HCT116 (cell line): ENCODE results near the gene AK5. TPM values are rescaled to one million over a fixed set of nuclear protein-coding genes. Genes with fewer than 3 reads are reported as not detected.

Experiments
- ATAC-seq: fragments of 200-7000 bp; cut with Tn5 transposase; 2 replicates; pipeline ENCODE4 v1.9.1; 2020; ENCODE audit warnings: mild to moderate bottlenecking, moderate library complexity
- BruUV-seq: library from RNA; stranded (reverse); fragments of 400-500 nt; replicated peaks from 2 replicates; lab custom pipeline; 2021; lab: Mats Ljungman, UMichigan
- CTCF ChIA-PET: fragments of 300-600 bp; sonication (Branson Sonifier 250); formaldehyde crosslinking; loops from one replicate; lab custom pipeline; 2021; ENCODE audit warnings: antibody characterized with exemption; lab: Charles Lee
- POLR2A ChIA-PET: fragments of 300-600, 350-600 bp; sonication (Branson Sonifier 250); formaldehyde crosslinking; loops from one replicate; lab custom pipeline; 2021; ENCODE audit warnings: antibody characterized with exemption; lab: Charles Lee
- RAD21 ChIA-PET, 2 experiments: fragments of 300-600 bp; sonication (Branson Sonifier 250); formaldehyde crosslinking; loops; one replicate each; lab custom pipeline; 2023; ENCODE audit warnings: low total read pairs in 2 of 2; ENCODE audit not compliant: uncharacterized antibody in 2 of 2, unreplicated experiment in 2 of 2, low non-redundant PET in 1 of 2; lab: Charles Lee
- DNase-seq: peaks from one replicate; pipeline ENCODE4 v3.0.0-alpha.2; 2010; ENCODE audit warnings: low read depth, low spot score
- H2AFZ ChIP-seq: fragments of 200-600 bp; shearing (Covaris generic), sonication (generic); 2 replicates; pipeline ENCODE4 v1.6.1; 2017; ENCODE audit warnings: low read depth, mixed run types, mixed read lengths, antibody characterized with exemption, low read length; ENCODE audit not compliant: poor library complexity, severe bottlenecking
- H3K27ac ChIP-seq: 2 replicates; pipeline ENCODE4 v1.5.1; 2012; ENCODE audit warnings: low read depth, low read length
- H3K27me3 ChIP-seq: fragments of 200-600 bp; sonication (generic); 2 replicates; pipeline ENCODE4 v1.6.1; 2016; ENCODE audit warnings: mixed run types, low read length, mixed read lengths; ENCODE audit not compliant: insufficient read depth
- H3K36me3 ChIP-seq, 2 experiments: fragments of 200-500 bp in 1 of 2; fragments of 200-600 bp in 1 of 2; sonication (Bioruptor generic) in 1 of 2; sonication (generic) in 1 of 2; 2 replicates each; pipeline versions ENCODE4 v1.5.1 to v1.6.1; 2014 to 2016; ENCODE audit warnings: low read length in 2 of 2, inconsistent platforms in 1 of 2, mixed read lengths in 1 of 2, mixed run types in 1 of 2; ENCODE audit not compliant: insufficient read depth in 2 of 2, control insufficient read depth in 1 of 2
- H3K4me1 ChIP-seq, 2 experiments: fragments of 200-600 bp in 1 of 2; sonication (generic) in 1 of 2; 2 replicates each; pipeline versions ENCODE4 v1.5.1 to v1.6.1; 2012 to 2017; ENCODE audit warnings: low read length in 2 of 2, inconsistent platforms in 1 of 2, mild to moderate bottlenecking in 1 of 2, mixed read lengths in 1 of 2, mixed run types in 1 of 2, moderate library complexity in 1 of 2; ENCODE audit not compliant: insufficient read depth in 2 of 2, control insufficient read depth in 1 of 2
- H3K4me2 ChIP-seq: fragments of 200-600 bp; sonication (generic); 2 replicates; pipeline ENCODE4 v1.6.1; 2017; ENCODE audit warnings: mixed run types, low read length, mixed read lengths
- H3K4me3 ChIP-seq, 2 experiments: fragments of 200-600 bp in 1 of 2; sonication (generic) in 1 of 2; replicated peaks in 1 of 2; 2 replicates each; pipeline ENCODE4 v1.5.1; 2011 to 2016; ENCODE audit warnings: low read length in 2 of 2, control low read depth in 1 of 2, low read depth in 1 of 2, mild to moderate bottlenecking in 1 of 2, mixed read lengths in 1 of 2, mixed run types in 1 of 2
- H3K79me2 ChIP-seq: fragments of 200-600 bp; sonication (generic); 2 replicates; pipeline ENCODE4 v1.6.1; 2017; ENCODE audit warnings: mild to moderate bottlenecking, mixed run types, low read length, moderate library complexity, mixed read lengths; ENCODE audit not compliant: insufficient read depth
- H3K9ac ChIP-seq: fragments of 200-600 bp; sonication (generic); 2 replicates; pipeline ENCODE4 v1.6.1; 2016; ENCODE audit warnings: low read length, mixed read lengths
- H3K9me2 ChIP-seq: fragments of 200-600 bp; sonication (generic), shearing (Covaris generic); 2 replicates; pipeline ENCODE4 v1.6.1; 2017; ENCODE audit warnings: mixed run types, mild to moderate bottlenecking, moderate library complexity; ENCODE audit not compliant: insufficient read depth
- H3K9me3 ChIP-seq, 2 experiments: fragments of 200-500 bp in 1 of 2; fragments of 200-600 bp in 1 of 2; sonication (Bioruptor generic) in 1 of 2; sonication (generic) in 1 of 2; 2 replicates each; pipeline ENCODE4 v1.6.1; 2014 to 2017; ENCODE audit warnings: low read length in 2 of 2, mixed read lengths in 2 of 2, inconsistent platforms in 1 of 2, low read depth in 1 of 2, mild to moderate bottlenecking in 1 of 2, mixed run types in 1 of 2, moderate library complexity in 1 of 2; ENCODE audit not compliant: control insufficient read depth in 1 of 2, insufficient read depth in 1 of 2
- H4K20me1 ChIP-seq: fragments of 200-600 bp; sonication (generic), shearing (Covaris generic); 2 replicates; pipeline ENCODE4 v1.6.1; 2017; ENCODE audit warnings: mixed run types, mild to moderate bottlenecking, moderate library complexity; ENCODE audit not compliant: insufficient read depth
- POLR2A ChIP-seq: IDR thresholded peaks from 2 replicates; pipeline ENCODE4 v1.7.0; 2011; ENCODE audit warnings: borderline replicate concordance; ENCODE audit not compliant: insufficient read depth, insufficient read length; ENCODE audit errors: extremely low read depth
- POLR2AphosphoS5 ChIP-seq: IDR thresholded peaks from 2 replicates; pipeline ENCODE4 v1.6.1; 2011; ENCODE audit warnings: mild to moderate bottlenecking, low read depth, low read length, moderate library complexity
- SP1 ChIP-seq: IDR thresholded peaks from 2 replicates; pipeline ENCODE4 v1.6.1; 2012; ENCODE audit warnings: low read depth
- SRF ChIP-seq: IDR thresholded peaks from 2 replicates; pipeline ENCODE4 v1.6.1; 2012; ENCODE audit warnings: low read depth
- TCF7L2 ChIP-seq: IDR thresholded peaks from 2 replicates; pipeline ENCODE4 v1.7.0; 2011; ENCODE audit warnings: borderline replicate concordance, inconsistent platforms; ENCODE audit not compliant: insufficient read depth, insufficient read length; ENCODE audit errors: extremely low read depth
- YY1 ChIP-seq: IDR thresholded peaks from 2 replicates; pipeline ENCODE4 v1.6.1; 2011; ENCODE audit warnings: low read length, low read depth, moderate library complexity, mild to moderate bottlenecking; ENCODE audit not compliant: insufficient replicate concordance; ENCODE audit errors: extremely low read depth
- ZFX ChIP-seq: fragments of 450-650 bp; IDR thresholded peaks from 2 replicates; pipeline ENCODE4 v1.6.1; 2017
- intact Hi-C: fragments of 100-400 bp; cut with micrococcal nuclease; formaldehyde crosslinking; loops from 2 replicates; pipeline ENCODE4 v1.10.0; 2022
- total RNA-seq: library from RNA; stranded (reverse); gene quantifications from one replicate; pipeline ENCODE4 v1.2.1, GENCODE V29; 2021; ENCODE audit not compliant: unreplicated experiment
- TF ChIP-seq, protein P1 (sequence below): IDR thresholded peaks from 2 replicates; pipeline ENCODE4 v1.6.1; 2012
- TF ChIP-seq, protein P2 (sequence below): IDR thresholded peaks from 2 replicates; pipeline ENCODE4 v1.6.1; 2011; ENCODE audit warnings: mild to moderate bottlenecking, low read length, moderate library complexity; ENCODE audit not compliant: insufficient replicate concordance; ENCODE audit errors: extremely low read depth

AK5 gene
- total RNA-seq, 1 experiment from 2014 or later = 0.22 TPM

GRCh38 chr1:77532641-77533040, 250.8 kb downstream of the AK5 start:
- Histone ChIP-seq H3K4me1 (peaks cover 14 to 40% of the 10 kb centered on the region in 2 experiments), H3K27me3 (no peaks in the 10 kb centered on the region), H3K9me3 (no peaks in the 10 kb centered on the region), H3K36me3 (no peaks in the 10 kb centered on the region), H3K4me3 (no peak overlapping the region), H3K79me2 (no peaks in the 10 kb centered on the region), H2AFZ (no peak overlapping the region), H3K9me2 (no peaks in the 10 kb centered on the region), H3K9ac (no peak overlapping the region), H3K4me2 (no peak overlapping the region), H3K27ac (no peak overlapping the region), H4K20me1 (no peaks in the 10 kb centered on the region)
- ChIA-PET POLR2A (no interaction called here), CTCF (interaction anchor here (1.1 to 1.5 kb wide), 2 partner anchors 17 to 289 kb away, joined by 3 read pairs; no protein-coding TSS in a partner anchor), RAD21 (no interaction called here)
- no peak for TF ChIP-seq ZFX
- TF ChIP-seq POLR2A = no peak
- TF ChIP-seq SRF = no peak
- no peak for TF ChIP-seq TCF7L2
- TF ChIP-seq POLR2AphosphoS5 = no peak
- TF ChIP-seq, protein P1, sequence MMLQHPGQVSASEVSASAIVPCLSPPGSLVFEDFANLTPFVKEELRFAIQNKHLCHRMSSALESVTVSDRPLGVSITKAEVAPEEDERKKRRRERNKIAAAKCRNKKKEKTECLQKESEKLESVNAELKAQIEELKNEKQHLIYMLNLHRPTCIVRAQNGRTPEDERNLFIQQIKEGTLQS = no peak
- no peak for TF ChIP-seq YY1
- TF ChIP-seq, protein P2, sequence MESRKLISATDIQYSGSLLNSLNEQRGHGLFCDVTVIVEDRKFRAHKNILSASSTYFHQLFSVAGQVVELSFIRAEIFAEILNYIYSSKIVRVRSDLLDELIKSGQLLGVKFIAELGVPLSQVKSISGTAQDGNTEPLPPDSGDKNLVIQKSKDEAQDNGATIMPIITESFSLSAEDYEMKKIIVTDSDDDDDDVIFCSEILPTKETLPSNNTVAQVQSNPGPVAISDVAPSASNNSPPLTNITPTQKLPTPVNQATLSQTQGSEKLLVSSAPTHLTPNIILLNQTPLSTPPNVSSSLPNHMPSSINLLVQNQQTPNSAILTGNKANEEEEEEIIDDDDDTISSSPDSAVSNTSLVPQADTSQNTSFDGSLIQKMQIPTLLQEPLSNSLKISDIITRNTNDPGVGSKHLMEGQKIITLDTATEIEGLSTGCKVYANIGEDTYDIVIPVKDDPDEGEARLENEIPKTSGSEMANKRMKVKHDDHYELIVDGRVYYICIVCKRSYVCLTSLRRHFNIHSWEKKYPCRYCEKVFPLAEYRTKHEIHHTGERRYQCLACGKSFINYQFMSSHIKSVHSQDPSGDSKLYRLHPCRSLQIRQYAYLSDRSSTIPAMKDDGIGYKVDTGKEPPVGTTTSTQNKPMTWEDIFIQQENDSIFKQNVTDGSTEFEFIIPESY = no peak
- no peak for TF ChIP-seq SP1
- intact Hi-C loops = loop anchor here (1.0 to 10.0 kb wide), 3 partner anchors 372 to 582 kb away; no protein-coding TSS in a partner anchor
- DNase-seq = no peak
- no peak for ATAC-seq
- BruUV-seq = no TSS peak
